ENCODE data around the gene TES. TPM values are rescaled to one million over a fixed set of nuclear protein-coding genes. Genes with fewer than 3 reads are reported as not detected.

The TES gene
- polyA plus RNA-seq, 1 donor (not counting 4 experiments of a cell fraction or from before 2014, with no cell fraction given) = 187 TPM

DNA sequence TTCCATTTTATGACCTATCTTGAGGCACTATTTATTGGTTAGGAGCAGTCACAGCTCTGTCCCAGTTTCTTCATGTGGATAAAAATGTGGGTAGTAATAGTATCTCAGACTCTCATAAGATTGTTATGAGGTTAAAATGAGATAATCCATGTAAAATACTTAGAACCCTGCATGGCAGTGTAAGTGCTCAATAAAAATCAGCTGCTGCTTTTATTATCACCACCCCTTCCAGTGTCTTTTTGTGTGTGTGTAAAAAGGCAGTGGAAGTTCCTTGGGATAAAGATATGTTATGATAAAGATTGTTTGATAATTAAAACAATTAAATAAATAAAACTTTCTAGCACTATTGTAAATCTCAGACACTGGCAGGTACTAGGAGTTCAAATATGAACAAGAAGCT is 15.5 kb downstream of the TES start:
- Histone ChIP-seq H3K27me3 (ENCODE audit: control insufficient read depth, extremely low read depth, insufficient read depth, low read length) (no peaks in the 10 kb centered on the region), H3K9ac (ENCODE audit: control insufficient read depth, extremely low read depth, insufficient read depth, low read length) (no peak overlapping the region), H3K27ac (ENCODE audit: control insufficient read depth, insufficient read depth, low read length) (no peak overlapping the region), H3K4me3 (ENCODE audit: control insufficient read depth in 2 of 3, extremely low read depth in 1 of 3, insufficient read depth in 2 of 3, low read depth in 1 of 3, low read length in 3 of 3) (no peak overlapping the region), H3K79me2 (ENCODE audit: control insufficient read depth, insufficient read depth, low read length) (peaks cover 97% of the 10 kb centered on the region), H3K9me3 (ENCODE audit: control insufficient read depth, low read depth, low read length) (no peaks in the 10 kb centered on the region), H3K9me1 (ENCODE audit: control insufficient read depth, extremely low read depth, insufficient read depth, low read length) (peaks cover 2% of the 10 kb centered on the region), H4K20me1 (ENCODE audit: control insufficient read depth, extremely low read depth, insufficient read depth, low read length) (peaks cover 9% of the 10 kb centered on the region), H3K4me2 (ENCODE audit: control insufficient read depth, extremely low read depth, insufficient read depth, low read depth, low read length) (no peak overlapping the region), H2AFZ (ENCODE audit: control insufficient read depth, low read length) (no peak overlapping the region), H3K4me1 (ENCODE audit: control insufficient read depth, extremely low read depth, insufficient read depth, low read length) (peaks cover 45% of the 10 kb centered on the region), H3K36me3 (ENCODE audit: control insufficient read depth in 2 of 2, extremely low read depth in 1 of 2, insufficient read depth in 2 of 2, low read length in 2 of 2) (peaks cover 1 to 6% of the 10 kb centered on the region in 2 experiments)
- no peak for FAIRE-seq
- TF ChIP-seq EZH2 (IDR thresholded peaks at IDR 0.05; ENCODE audit: low read length) = no peak
- TF ChIP-seq, protein P1, sequence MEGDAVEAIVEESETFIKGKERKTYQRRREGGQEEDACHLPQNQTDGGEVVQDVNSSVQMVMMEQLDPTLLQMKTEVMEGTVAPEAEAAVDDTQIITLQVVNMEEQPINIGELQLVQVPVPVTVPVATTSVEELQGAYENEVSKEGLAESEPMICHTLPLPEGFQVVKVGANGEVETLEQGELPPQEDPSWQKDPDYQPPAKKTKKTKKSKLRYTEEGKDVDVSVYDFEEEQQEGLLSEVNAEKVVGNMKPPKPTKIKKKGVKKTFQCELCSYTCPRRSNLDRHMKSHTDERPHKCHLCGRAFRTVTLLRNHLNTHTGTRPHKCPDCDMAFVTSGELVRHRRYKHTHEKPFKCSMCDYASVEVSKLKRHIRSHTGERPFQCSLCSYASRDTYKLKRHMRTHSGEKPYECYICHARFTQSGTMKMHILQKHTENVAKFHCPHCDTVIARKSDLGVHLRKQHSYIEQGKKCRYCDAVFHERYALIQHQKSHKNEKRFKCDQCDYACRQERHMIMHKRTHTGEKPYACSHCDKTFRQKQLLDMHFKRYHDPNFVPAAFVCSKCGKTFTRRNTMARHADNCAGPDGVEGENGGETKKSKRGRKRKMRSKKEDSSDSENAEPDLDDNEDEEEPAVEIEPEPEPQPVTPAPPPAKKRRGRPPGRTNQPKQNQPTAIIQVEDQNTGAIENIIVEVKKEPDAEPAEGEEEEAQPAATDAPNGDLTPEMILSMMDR (optimal IDR thresholded peaks at IDR 0.05 in 1 of 3, IDR thresholded peaks at IDR 0.05 in 1 of 3, conservative IDR thresholded peaks at IDR 0.05 in 1 of 3; ENCODE audit: extremely low read depth in 1 of 3, insufficient read depth in 2 of 3, low read length in 3 of 3) = no peak
- dilution Hi-C loops (cut with MboI; ENCODE audit: extremely low pct_ligation_motif_present, low sequenced_read_pairs) = no loop called here
- no peak for DNase-seq (ENCODE audit: low read depth, low spot score)

DNA sequence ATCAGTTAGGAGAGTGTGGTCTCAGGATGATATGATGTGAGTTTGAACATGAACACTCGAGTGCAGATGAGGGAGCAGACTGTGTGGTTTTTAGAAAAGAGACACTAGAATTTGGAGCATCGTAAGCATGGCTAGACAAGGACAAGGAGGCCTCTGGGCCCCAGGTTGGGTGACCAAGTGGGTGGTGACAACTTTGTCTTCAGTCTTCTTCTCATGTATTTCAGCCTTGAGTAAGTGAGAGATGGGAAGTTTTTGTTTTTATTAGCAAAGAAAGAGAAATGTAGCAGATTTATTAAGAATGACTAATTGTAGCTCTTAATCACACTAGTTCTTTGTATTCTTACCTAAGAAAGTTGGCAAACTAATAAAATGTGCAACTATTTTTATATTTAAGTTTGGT is 16.3 kb downstream of the TES start:
- no peak for FAIRE-seq
- Histone ChIP-seq H3K36me3 (ENCODE audit: control insufficient read depth in 2 of 2, extremely low read depth in 1 of 2, insufficient read depth in 2 of 2, low read length in 2 of 2) (peaks cover 1 to 6% of the 10 kb centered on the region in 2 experiments), H3K9ac (ENCODE audit: control insufficient read depth, extremely low read depth, insufficient read depth, low read length) (no peak overlapping the region), H2AFZ (ENCODE audit: control insufficient read depth, low read length) (no peak overlapping the region), H3K9me1 (ENCODE audit: control insufficient read depth, extremely low read depth, insufficient read depth, low read length) (peaks cover 2% of the 10 kb centered on the region), H3K27me3 (ENCODE audit: control insufficient read depth, extremely low read depth, insufficient read depth, low read length) (no peaks in the 10 kb centered on the region), H4K20me1 (ENCODE audit: control insufficient read depth, extremely low read depth, insufficient read depth, low read length) (peaks cover 10% of the 10 kb centered on the region), H3K4me3 (ENCODE audit: control insufficient read depth in 2 of 3, extremely low read depth in 1 of 3, insufficient read depth in 2 of 3, low read depth in 1 of 3, low read length in 3 of 3) (no peak overlapping the region), H3K4me2 (ENCODE audit: control insufficient read depth, extremely low read depth, insufficient read depth, low read depth, low read length) (no peak overlapping the region), H3K4me1 (ENCODE audit: control insufficient read depth, extremely low read depth, insufficient read depth, low read length) (peaks cover 53% of the 10 kb centered on the region), H3K9me3 (ENCODE audit: control insufficient read depth, low read depth, low read length) (no peaks in the 10 kb centered on the region), H3K79me2 (ENCODE audit: control insufficient read depth, insufficient read depth, low read length) (peaks cover 98% of the 10 kb centered on the region), H3K27ac (ENCODE audit: control insufficient read depth, insufficient read depth, low read length) (peak overlapping the region; percentile 36)
- TF ChIP-seq EZH2 (IDR thresholded peaks at IDR 0.05; ENCODE audit: low read length) = no peak
- TF ChIP-seq, protein P1 (optimal IDR thresholded peaks at IDR 0.05 in 1 of 3, IDR thresholded peaks at IDR 0.05 in 1 of 3, conservative IDR thresholded peaks at IDR 0.05 in 1 of 3; ENCODE audit: extremely low read depth in 1 of 3, insufficient read depth in 2 of 3, low read length in 3 of 3) = no peak
- dilution Hi-C loops (cut with MboI; ENCODE audit: extremely low pct_ligation_motif_present, low sequenced_read_pairs) = no loop called here
- DNase-seq (ENCODE audit: low read depth, low spot score) = no peak
